ENCODE data around the gene ZNF302. TPM values are rescaled to one million over a fixed set of nuclear protein-coding genes. Genes with fewer than 3 reads are reported as not detected.

ZNF302 gene
- total RNA-seq, 4 donors from 2014 or later = 14.9 to 43.2 (median 28.2) TPM

DNA sequence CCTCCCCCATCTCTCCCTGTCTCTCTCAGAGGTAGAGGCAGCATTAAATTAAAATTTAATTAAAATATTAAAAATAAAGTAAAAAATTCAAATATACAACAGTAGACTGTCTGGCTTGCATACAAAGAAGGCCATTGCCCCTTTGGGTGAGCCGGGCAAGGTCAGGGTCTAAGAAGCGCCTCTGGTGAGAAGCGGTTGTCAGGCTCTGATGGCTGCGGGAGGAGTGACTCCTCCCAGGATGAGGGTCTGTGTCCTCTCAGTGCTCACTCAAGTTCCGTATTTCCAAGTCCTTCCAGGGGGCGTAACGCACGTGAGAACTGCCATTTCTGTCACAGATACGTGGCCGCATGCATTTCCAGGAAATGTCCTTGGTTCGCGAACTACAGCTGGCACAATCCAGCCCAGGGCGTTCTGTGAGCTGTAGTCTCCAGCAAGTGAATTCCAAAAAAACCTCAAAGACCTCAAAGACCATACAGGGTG, 55.8 kb downstream of the ZNF302 start:
- TF ChIP-seq, protein P1, sequence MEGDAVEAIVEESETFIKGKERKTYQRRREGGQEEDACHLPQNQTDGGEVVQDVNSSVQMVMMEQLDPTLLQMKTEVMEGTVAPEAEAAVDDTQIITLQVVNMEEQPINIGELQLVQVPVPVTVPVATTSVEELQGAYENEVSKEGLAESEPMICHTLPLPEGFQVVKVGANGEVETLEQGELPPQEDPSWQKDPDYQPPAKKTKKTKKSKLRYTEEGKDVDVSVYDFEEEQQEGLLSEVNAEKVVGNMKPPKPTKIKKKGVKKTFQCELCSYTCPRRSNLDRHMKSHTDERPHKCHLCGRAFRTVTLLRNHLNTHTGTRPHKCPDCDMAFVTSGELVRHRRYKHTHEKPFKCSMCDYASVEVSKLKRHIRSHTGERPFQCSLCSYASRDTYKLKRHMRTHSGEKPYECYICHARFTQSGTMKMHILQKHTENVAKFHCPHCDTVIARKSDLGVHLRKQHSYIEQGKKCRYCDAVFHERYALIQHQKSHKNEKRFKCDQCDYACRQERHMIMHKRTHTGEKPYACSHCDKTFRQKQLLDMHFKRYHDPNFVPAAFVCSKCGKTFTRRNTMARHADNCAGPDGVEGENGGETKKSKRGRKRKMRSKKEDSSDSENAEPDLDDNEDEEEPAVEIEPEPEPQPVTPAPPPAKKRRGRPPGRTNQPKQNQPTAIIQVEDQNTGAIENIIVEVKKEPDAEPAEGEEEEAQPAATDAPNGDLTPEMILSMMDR (IDR thresholded peaks at IDR 0.05 in 4 of 5, conservative IDR thresholded peaks at IDR 0.05 in 1 of 5) = no peak
- peak overlapping the region; percentile 96 to 100 (median 98) for H3K27ac ChIP-seq
- ATAC-seq (peak; percentile 35 to 46), DNase-seq (peak in 1 of 2 donors; percentile 57)
- intact Hi-C loops (cut with DNase I; ENCODE audit: low total_unique reads) (no loop called here), in situ Hi-C loops (cut with MboI; ENCODE audit: low sequenced_read_pairs in 4 of 4) (loop anchor here in 1 of 4 donors (10.0 kb wide), 1 partner anchor 59 kb away; the partner anchor contains the start of genes SCGB2B2 and ZNF302)
- H3K4me1 ChIP-seq = peaks cover 30 to 34% of the 10 kb centered on the region in 2 donors
- peak overlapping the region; percentile 77 to 98 (median 86) for H3K4me3 ChIP-seq
- H3K9me3 ChIP-seq = no peaks in the 10 kb centered on the region
- H3K27me3 ChIP-seq = no peaks in the 10 kb centered on the region
- H3K36me3 ChIP-seq = peaks cover 0 to 29% of the 10 kb centered on the region in 2 donors

DNA sequence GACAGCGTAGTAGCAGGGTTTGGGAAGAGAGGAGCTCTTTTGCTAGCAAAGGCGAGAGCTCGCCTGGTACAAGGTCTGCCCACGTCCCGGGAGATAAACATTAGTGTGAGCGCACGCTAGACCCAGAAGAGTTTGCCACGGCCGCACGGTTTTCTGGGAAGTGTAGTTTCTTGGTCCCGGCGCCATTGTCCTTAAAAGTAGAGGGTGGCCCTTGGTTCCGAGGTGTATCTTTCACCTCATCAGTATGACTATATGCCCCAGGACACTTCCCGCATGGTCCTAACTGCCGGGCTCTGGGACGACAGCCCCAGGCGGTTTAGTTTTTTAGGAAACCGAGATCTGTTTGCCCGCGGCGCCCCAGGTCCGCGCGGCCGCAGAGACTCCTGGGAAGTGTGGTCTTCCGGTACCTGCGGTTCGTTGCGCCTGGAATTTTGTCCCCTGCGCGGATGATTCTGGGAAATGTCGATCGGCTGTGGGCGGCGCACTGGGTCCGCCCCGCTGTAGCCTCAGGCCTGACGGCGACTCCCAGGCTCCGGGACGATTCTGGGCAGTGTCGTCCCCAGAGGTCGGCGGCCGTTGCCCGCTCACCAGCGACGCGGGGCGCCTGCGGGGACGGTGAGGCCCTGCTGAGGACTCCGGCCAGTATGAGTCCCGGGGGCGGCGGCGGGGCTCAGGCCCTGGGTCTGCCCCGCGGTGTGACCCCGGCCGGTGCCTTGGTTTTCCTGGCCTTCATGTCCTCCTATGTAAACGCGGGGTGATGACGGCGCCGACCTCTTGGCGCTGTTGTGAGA, 56.5 kb downstream of the ZNF302 start, which contains the start of gene ZNF181:
ZNF181 (plus strand) TSS at position 498 of the 791 bp plus-strand sequence. CDS start 795 bp downstream, outside the sequence.
- ATAC-seq = peak; percentile 92 to 93
- in situ Hi-C loops (cut with MboI; ENCODE audit: low sequenced_read_pairs in 4 of 4) = loop anchor here in 1 of 4 donors (10.0 kb wide), 1 partner anchor 59 kb away; the partner anchor contains the start of genes SCGB2B2 and ZNF302
- peak within 1 kb of the TSS; percentile 96 to 100 (median 98) for H3K27ac ChIP-seq
- no peaks in the 10 kb centered on the region for H3K27me3 ChIP-seq
- intact Hi-C loops (cut with DNase I; ENCODE audit: low total_unique reads) = loop anchor here (1.0 kb wide), 2 partner anchors 39 to 57 kb away; partner anchors contain the start of genes SCGB2B2, ZNF302 and ZNF599
- peaks cover 30 to 34% of the 10 kb centered on the region in 2 donors for H3K4me1 ChIP-seq
- H3K9me3 ChIP-seq = no peaks in the 10 kb centered on the region
- peaks cover 0 to 35% of the 10 kb centered on the region in 2 donors for H3K36me3 ChIP-seq
- peak; percentile 81 to 89 for DNase-seq
- H3K4me3 ChIP-seq = peak within 1 kb of the TSS; percentile 77 to 98 (median 86)
- peak; percentile 57 to 72 for TF ChIP-seq POLR2A (IDR thresholded peaks at IDR 0.05)
- TF ChIP-seq, protein P1 (IDR thresholded peaks at IDR 0.05 in 4 of 5, conservative IDR thresholded peaks at IDR 0.05 in 1 of 5) = peak in 1 of 5 experiments; percentile 20

DNA sequence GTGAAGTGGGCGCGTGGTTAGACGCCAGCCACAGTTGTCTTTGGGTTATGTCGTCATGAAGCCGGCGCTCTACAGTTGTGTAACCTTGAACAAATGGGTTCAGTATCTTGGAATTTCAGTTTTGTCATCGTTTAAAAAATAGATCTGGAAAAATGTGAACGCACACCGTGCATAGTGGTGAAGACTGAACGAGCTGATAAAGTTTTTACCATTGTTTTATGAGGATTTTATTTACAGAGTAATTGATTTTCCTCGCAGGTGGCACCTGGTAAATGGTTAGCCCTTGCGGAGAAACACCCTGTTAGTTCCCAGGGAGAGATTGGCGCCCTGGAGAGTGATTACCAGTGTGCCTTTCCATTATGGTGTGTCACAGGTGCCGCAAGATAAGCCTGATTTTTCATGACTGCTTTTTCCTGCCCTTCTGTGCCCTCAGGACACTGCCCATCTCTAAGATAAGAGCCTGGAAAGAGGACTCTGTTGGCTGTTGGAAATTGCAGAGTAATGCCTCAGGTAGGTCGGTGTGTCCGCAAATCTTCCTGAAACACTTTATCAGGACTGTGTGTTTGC, 57.1 kb downstream of the ZNF302 start:
- in situ Hi-C loops (cut with MboI; ENCODE audit: low sequenced_read_pairs in 4 of 4) (loop anchor here in 1 of 4 donors (10.0 kb wide), 1 partner anchor 60 kb away; the partner anchor contains the start of genes SCGB2B2 and ZNF302), intact Hi-C loops (cut with DNase I; ENCODE audit: low total_unique reads) (loop anchor here (1.0 kb wide), 2 partner anchors 39 to 57 kb away; partner anchors contain the start of genes SCGB2B2, ZNF302 and ZNF599)

More for the DNA sequence above, 57.1 kb downstream of the ZNF302 start:
- Histone ChIP-seq H3K9me3 (no peaks in the 10 kb centered on the region), H3K4me1 (peaks cover 30 to 34% of the 10 kb centered on the region in 2 donors), H3K4me3 (peak overlapping the region; percentile 77 to 98 (median 86)), H3K27ac (peak overlapping the region; percentile 96 to 100 (median 98)), H3K27me3 (no peaks in the 10 kb centered on the region), H3K36me3 (peaks cover 0 to 42% of the 10 kb centered on the region in 2 donors)
- peak in 1 of 2 donors; percentile 87 for ATAC-seq
- no peak for TF ChIP-seq POLR2A (IDR thresholded peaks at IDR 0.05)
- TF ChIP-seq, protein P1 (IDR thresholded peaks at IDR 0.05 in 4 of 5, conservative IDR thresholded peaks at IDR 0.05 in 1 of 5) = no peak
- DNase-seq = no peak

Other genes with a start within 250 kb of the ZNF302 start
- 100 to 1,000 TPM in 3 of 4 donors, 10 to 100 TPM in 1; 89.3 to 106 (median 102) TPM for gene UBA2, start 249.3 kb upstream of the ZNF302 start, total RNA-seq
- gene WTIP, start 195.9 kb upstream of the ZNF302 start, total RNA-seq = 1 to 10 TPM; 1.6 to 8.1 (median 2.9) TPM
- 1 to 10 TPM in 1 of 4 donors, under 1 TPM in 2, not detected in 1; 0.20 to 1.1 (median 0.20) TPM for gene SCGB2B2, start 519 bp upstream of the ZNF302 start, total RNA-seq
- 10 to 100 TPM; 27.3 to 77.9 (median 49.3) TPM for gene ZNF181, start 56.6 kb downstream of the ZNF302 start, total RNA-seq
- 1 to 10 TPM; 1.2 to 6.3 (median 2.4) TPM for gene ZNF599, start 95.5 kb downstream of the ZNF302 start, total RNA-seq
- gene ZNF30, start 249.2 kb downstream of the ZNF302 start, total RNA-seq = 1 to 10 TPM in 2 of 4 donors, under 1 TPM in 2; 0.66 to 2.3 (median 0.92) TPM